Neural progenitor cell (in vitro differentiated cells): ENCODE measurements around the gene NFATC4. TPM values are rescaled to one million over a fixed set of nuclear protein-coding genes. Genes with fewer than 3 reads are reported as not detected.
"Not testable (repeated sequence)": the region's sequence is repeated elsewhere in the genome, so short reads cannot be mapped to it uniquely, and the experiment has no call there.

ENCODE experiments used
- DNase-seq: peaks from one replicate; pipeline ENCODE4 v3.0.0-alpha.2; 2016; ENCODE audit warnings: low spot score
- H2AFZ ChIP-seq: fragments of 200-600 bp; sonication (generic); replicated peaks from 2 replicates; pipeline ENCODE4 v1.6.1; 2016; ENCODE audit warnings: antibody characterized with exemption
- H3F3A ChIP-seq: fragments of 200-600 bp; sonication (generic); 2 replicates; pipeline ENCODE4 v1.6.1; 2016; ENCODE audit warnings: antibody characterized with exemption, low read depth
- H3K27ac ChIP-seq: fragments of 200-600 bp; sonication (generic); 2 replicates; pipeline ENCODE4 v1.5.1; 2016; ENCODE audit warnings: mild to moderate bottlenecking
- H3K27me3 ChIP-seq: fragments of 200-600 bp; sonication (generic); 2 replicates; pipeline ENCODE4 v1.6.1; 2016; ENCODE audit warnings: mild to moderate bottlenecking, moderate library complexity
- H3K36me3 ChIP-seq: fragments of 200-600 bp; sonication (generic); 2 replicates; pipeline ENCODE4 v1.5.1; 2016
- H3K4me1 ChIP-seq: fragments of 200-600 bp; sonication (generic); 2 replicates; pipeline ENCODE4 v1.6.1; 2016; ENCODE audit warnings: mixed run types
- H3K4me2 ChIP-seq: fragments of 200-600 bp; sonication (generic); 2 replicates; pipeline ENCODE4 v1.6.1; 2016
- H3K4me3 ChIP-seq: fragments of 200-600 bp; sonication (generic); 2 replicates; pipeline ENCODE4 v1.5.1; 2016
- H3K79me2 ChIP-seq: fragments of 200-600 bp; sonication (generic); 2 replicates; pipeline ENCODE4 v1.6.1; 2016; ENCODE audit warnings: low read depth
- H3K9ac ChIP-seq: fragments of 200-600 bp; sonication (generic); 2 replicates; pipeline ENCODE4 v1.6.1; 2016
- H3K9me3 ChIP-seq: fragments of 200-600 bp; sonication (generic); 2 replicates; pipeline ENCODE4 v1.5.1; 2016; ENCODE audit warnings: low read depth
- H4K20me1 ChIP-seq: fragments of 200-600 bp; sonication (generic); 2 replicates; pipeline ENCODE4 v1.6.1; 2016; ENCODE audit warnings: low read depth
- H3K27ac Mint-ChIP-seq: 3 replicates; pipeline ENCODE4 v1.8.0; 2021; ENCODE audit warnings: mixed read lengths
- H3K27me3 Mint-ChIP-seq: 2 replicates; pipeline ENCODE4 v1.8.0; 2022; ENCODE audit warnings: low read depth, mild to moderate bottlenecking, inconsistent platforms, moderate library complexity, mixed read lengths; ENCODE audit not compliant: insufficient read depth
- H3K36me3 Mint-ChIP-seq: 3 replicates; pipeline ENCODE4 v1.8.0; 2021; ENCODE audit warnings: mixed read lengths
- H3K4me1 Mint-ChIP-seq: 3 replicates; pipeline ENCODE4 v1.8.0; 2021; ENCODE audit warnings: mixed read lengths
- H3K4me3 Mint-ChIP-seq: 3 replicates; pipeline ENCODE4 v1.8.0; 2021; ENCODE audit warnings: mild to moderate bottlenecking, moderate library complexity, mixed read lengths
- H3K9me3 Mint-ChIP-seq: 3 replicates; pipeline ENCODE4 v1.8.0; 2020; ENCODE audit warnings: mixed read lengths
- EZH2 ChIP-seq: fragments of 200-600 bp; sonication (generic); IDR thresholded peaks from 2 replicates; pipeline ENCODE4 v1.6.1; 2017; ENCODE audit warnings: antibody characterized with exemption, mild to moderate bottlenecking, moderate library complexity
- EZH2phosphoT487 ChIP-seq: fragments of 200-600 bp; sonication (generic); IDR thresholded peaks from 2 replicates; pipeline ENCODE4 v1.6.1; 2017; ENCODE audit warnings: antibody characterized with exemption
- total RNA-seq: library from RNA; depleted of rRNA; stranded (reverse); fragments of >200 nt; gene quantifications from 2 replicates; pipeline ENCODE4 v1.2.3, GENCODE V29; 2015; ENCODE audit warnings: low replicate concordance
- TF ChIP-seq, protein P1 (sequence below): fragments of 200-600 bp; sonication (generic); IDR thresholded peaks from 2 replicates; pipeline ENCODE4 v1.5.1; 2017; ENCODE audit warnings: antibody characterized with exemption, mild to moderate bottlenecking

Gene NFATC4
- total RNA-seq, 1 donor from 2014 or later = 38.2 TPM

DNA sequence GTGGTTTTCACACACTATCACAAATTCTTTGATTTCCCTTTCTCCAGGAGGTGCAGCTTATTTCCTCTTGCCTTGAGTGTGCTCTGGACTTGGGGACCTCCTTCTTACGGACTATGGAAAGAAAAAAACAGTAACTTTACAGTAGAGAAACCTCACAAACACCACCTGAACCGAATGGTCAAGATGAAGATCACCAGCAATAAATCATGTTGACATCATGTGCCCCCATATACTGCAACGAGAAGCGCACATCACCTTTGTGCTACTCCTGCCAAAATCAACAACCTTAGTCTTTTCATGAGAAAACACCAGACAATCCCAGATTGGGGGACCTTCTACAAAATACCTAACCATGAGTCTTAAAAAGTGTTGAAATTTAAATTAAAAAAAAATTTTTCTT is 17.5 kb downstream of the NFATC4 start:
- no peaks in the 10 kb centered on the region for H4K20me1 ChIP-seq
- Mint-ChIP-seq H3K27me3 (peaks cover 8% of the 10 kb centered on the region), H3K4me1 (peaks cover 25% of the 10 kb centered on the region), H3K9me3 (no peaks in the 10 kb centered on the region), H3K27ac (no peak overlapping the region), H3K4me3 (no peak overlapping the region), H3K36me3 (no peaks in the 10 kb centered on the region)
- H3K9ac ChIP-seq = no peak overlapping the region
- H3K4me2 ChIP-seq = no peak overlapping the region
- H3K27me3 ChIP-seq = no peaks in the 10 kb centered on the region
- no peak for DNase-seq
- no peaks in the 10 kb centered on the region for H3K36me3 ChIP-seq
- H3K27ac ChIP-seq = no peak overlapping the region
- no peaks in the 10 kb centered on the region for H3K9me3 ChIP-seq
- peaks cover 2% of the 10 kb centered on the region for H3K4me1 ChIP-seq
- TF ChIP-seq EZH2 (no peak), EZH2phosphoT487 (no peak)
- TF ChIP-seq, protein P1, sequence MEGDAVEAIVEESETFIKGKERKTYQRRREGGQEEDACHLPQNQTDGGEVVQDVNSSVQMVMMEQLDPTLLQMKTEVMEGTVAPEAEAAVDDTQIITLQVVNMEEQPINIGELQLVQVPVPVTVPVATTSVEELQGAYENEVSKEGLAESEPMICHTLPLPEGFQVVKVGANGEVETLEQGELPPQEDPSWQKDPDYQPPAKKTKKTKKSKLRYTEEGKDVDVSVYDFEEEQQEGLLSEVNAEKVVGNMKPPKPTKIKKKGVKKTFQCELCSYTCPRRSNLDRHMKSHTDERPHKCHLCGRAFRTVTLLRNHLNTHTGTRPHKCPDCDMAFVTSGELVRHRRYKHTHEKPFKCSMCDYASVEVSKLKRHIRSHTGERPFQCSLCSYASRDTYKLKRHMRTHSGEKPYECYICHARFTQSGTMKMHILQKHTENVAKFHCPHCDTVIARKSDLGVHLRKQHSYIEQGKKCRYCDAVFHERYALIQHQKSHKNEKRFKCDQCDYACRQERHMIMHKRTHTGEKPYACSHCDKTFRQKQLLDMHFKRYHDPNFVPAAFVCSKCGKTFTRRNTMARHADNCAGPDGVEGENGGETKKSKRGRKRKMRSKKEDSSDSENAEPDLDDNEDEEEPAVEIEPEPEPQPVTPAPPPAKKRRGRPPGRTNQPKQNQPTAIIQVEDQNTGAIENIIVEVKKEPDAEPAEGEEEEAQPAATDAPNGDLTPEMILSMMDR = no peak
- no peak overlapping the region for H2AFZ ChIP-seq
- no peak overlapping the region for H3K4me3 ChIP-seq
- H3F3A ChIP-seq = peaks cover 3% of the 10 kb centered on the region
- no peaks in the 10 kb centered on the region for H3K79me2 ChIP-seq

- no peaks in the 10 kb centered on the region for H3K79me2 ChIP-seq
- H3K4me2 ChIP-seq = no peak overlapping the region
- Mint-ChIP-seq H3K4me1 (peaks cover 22% of the 10 kb centered on the region), H3K27me3 (peaks cover 5% of the 10 kb centered on the region), H3K9me3 (no peaks in the 10 kb centered on the region), H3K4me3 (no peak overlapping the region), H3K27ac (no peak overlapping the region), H3K36me3 (no peaks in the 10 kb centered on the region)
- H3F3A ChIP-seq = no peaks in the 10 kb centered on the region
- no peaks in the 10 kb centered on the region for H4K20me1 ChIP-seq
- H3K4me3 ChIP-seq = no peak overlapping the region
- no peak overlapping the region for H3K9ac ChIP-seq
- H3K36me3 ChIP-seq = no peaks in the 10 kb centered on the region
- H2AFZ ChIP-seq = no peak overlapping the region
- H3K4me1 ChIP-seq = no peaks in the 10 kb centered on the region
- no peaks in the 10 kb centered on the region for H3K27me3 ChIP-seq
- no peaks in the 10 kb centered on the region for H3K9me3 ChIP-seq
- no peak overlapping the region for H3K27ac ChIP-seq
- no peak for TF ChIP-seq EZH2
- TF ChIP-seq, protein P1 = no peak
- no peak for TF ChIP-seq EZH2phosphoT487
- no peak for DNase-seq
Observed at GRCh38 chr14:24387009-24387345, 19.0 kb downstream of the NFATC4 start.

DNA sequence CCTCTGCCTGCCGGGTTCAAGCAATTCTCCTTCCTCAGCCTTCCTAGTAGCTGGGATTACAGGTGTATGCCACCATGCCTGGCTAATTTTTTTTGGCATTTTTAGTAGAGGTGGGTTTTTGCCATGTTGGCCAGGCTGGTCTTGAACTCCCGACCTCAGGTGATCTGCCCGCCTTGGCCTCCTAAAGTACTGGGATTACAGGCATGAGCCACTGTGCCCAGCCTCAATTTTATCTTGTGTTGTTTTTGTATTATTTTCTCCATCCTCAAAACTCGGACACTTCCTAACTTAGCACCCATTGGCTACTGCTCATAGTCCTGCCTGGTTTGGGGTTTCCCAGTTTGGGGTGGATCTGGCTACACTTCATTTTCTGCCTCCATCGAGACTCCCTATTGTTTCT is 19.6 kb downstream of the NFATC4 start:
- not testable (repeated sequence) for H3K4me3 Mint-ChIP-seq, H3K9me3 ChIP-seq, H3K27me3 Mint-ChIP-seq, H3K9ac ChIP-seq, H3K36me3 ChIP-seq, H4K20me1 ChIP-seq, DNase-seq, H3K4me1 ChIP-seq, H3K9me3 Mint-ChIP-seq, H3K27ac ChIP-seq, H3K27me3 ChIP-seq, H3F3A ChIP-seq, H3K79me2 ChIP-seq, H3K36me3 Mint-ChIP-seq, H2AFZ ChIP-seq, H3K4me2 ChIP-seq, H3K27ac Mint-ChIP-seq, H3K4me3 ChIP-seq
- peaks cover 22% of the 10 kb centered on the region for H3K4me1 Mint-ChIP-seq

DNA sequence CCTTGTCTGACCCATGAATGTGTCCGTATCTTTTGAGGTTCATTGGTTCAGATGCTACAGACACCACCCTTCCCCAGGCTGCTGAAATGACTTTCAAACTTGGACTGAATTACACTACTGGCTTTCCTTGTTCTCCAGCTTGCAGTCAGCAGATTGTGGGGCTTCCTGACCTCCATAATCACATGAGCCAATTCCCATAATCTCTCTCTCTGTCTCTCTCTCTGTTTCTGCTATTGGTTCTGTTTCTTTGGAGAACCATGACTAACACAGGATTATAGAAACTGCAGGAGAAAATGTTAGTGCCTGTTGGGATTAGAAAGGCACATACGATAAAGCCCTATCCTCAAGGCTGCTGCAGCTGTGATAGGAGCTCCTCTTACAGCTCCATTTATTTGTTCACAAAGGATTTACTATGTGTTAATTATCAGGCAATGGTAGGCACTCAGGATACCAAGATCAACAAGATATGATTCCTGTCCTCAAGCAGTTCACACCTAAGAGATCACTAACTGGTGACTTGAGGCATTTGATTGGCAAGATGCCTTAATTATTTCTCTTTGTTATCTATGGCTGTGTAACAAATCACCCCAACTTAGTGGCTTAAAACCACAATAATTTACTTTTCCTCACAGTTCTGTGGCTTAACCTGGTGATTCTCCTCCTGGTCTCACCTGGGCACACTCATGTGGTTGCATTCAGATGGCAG is 20.6 kb downstream of the NFATC4 start:
- Mint-ChIP-seq H3K9me3 (no peaks in the 10 kb centered on the region), H3K27ac (peak overlapping the region; percentile 67)

More for the DNA sequence above, 20.6 kb downstream of the NFATC4 start:
- Histone ChIP-seq H3K9me3 (no peaks in the 10 kb centered on the region), H2AFZ (no peak overlapping the region), H3K4me2 (no peak overlapping the region), H3K4me1 (no peaks in the 10 kb centered on the region), H3K4me3 (no peak overlapping the region), H3K27me3 (no peaks in the 10 kb centered on the region), H3K27ac (no peak overlapping the region), H4K20me1 (no peaks in the 10 kb centered on the region), H3K9ac (no peak overlapping the region), H3K79me2 (no peaks in the 10 kb centered on the region), H3K36me3 (no peaks in the 10 kb centered on the region), H3F3A (no peaks in the 10 kb centered on the region)
- peaks cover 5% of the 10 kb centered on the region for H3K27me3 Mint-ChIP-seq
- no peak for DNase-seq
- H3K4me1 Mint-ChIP-seq = peaks cover 22% of the 10 kb centered on the region
- TF ChIP-seq, protein P1 = no peak
- no peak for TF ChIP-seq EZH2
- TF ChIP-seq EZH2phosphoT487 = no peak
- no peaks in the 10 kb centered on the region for H3K36me3 Mint-ChIP-seq
- H3K4me3 Mint-ChIP-seq = no peak overlapping the region
